Body of pancreas (tissue), 4 donors: ENCODE results near the gene SIDT1. TPM values are rescaled to one million over a fixed set of nuclear protein-coding genes. Genes with fewer than 3 reads are reported as not detected.
A peak's percentile ranks its signal among the peaks of the same experiment; 100 is the strongest.

Source experiments
- ATAC-seq: fragments of 150-250 bp; one replicate; pipeline ENCODE4 v1.9.1; 2016
- DNase-seq, 4 donors: peaks; one replicate each; pipeline ENCODE4 v3.0.0-alpha.2; 2019
- H3K27ac ChIP-seq, 4 donors: fragments of 200-600 bp; sonication (generic); 1 replicate in 3 of 4; 2 replicates in 1 of 4; pipeline versions ENCODE4 v1.5.1 to v1.6.1; 2016 to 2019; ENCODE audit warnings: mild to moderate bottlenecking in 1 of 4, mixed read lengths in 1 of 4, moderate library complexity in 1 of 4
- H3K27me3 ChIP-seq, 2 donors: fragments of 200-600 bp; sonication (generic); one replicate each; pipeline ENCODE4 v1.6.0; 2016; ENCODE audit warnings: mild to moderate bottlenecking in 1 of 2
- H3K36me3 ChIP-seq, 2 donors: fragments of 200-600 bp; sonication (generic); replicated peaks in 1 of 2; 2 replicates each; pipeline ENCODE4 v1.5.1; 2016; ENCODE audit warnings: low read depth in 2 of 2; ENCODE audit not compliant: insufficient read depth in 1 of 2
- H3K4me1 ChIP-seq: fragments of 200-600 bp; sonication (generic); one replicate; pipeline ENCODE4 v1.6.0; 2016
- H3K4me3 ChIP-seq, 2 donors: fragments of 200-600 bp; sonication (generic); 1 replicate in 1 of 2; 2 replicates in 1 of 2; pipeline ENCODE4 v1.5.1; 2016 to 2019
- H3K9me3 ChIP-seq, 3 donors: fragments of 200-600 bp; sonication (generic); 1 replicate in 2 of 3; 2 replicates in 1 of 3; pipeline ENCODE4 v1.5.1; 2016
- CTCF ChIP-seq, 7 experiments: fragments of 450-650 bp in 4 of 7; fragments of 200-600 bp in 3 of 7; sonication (generic) in 3 of 7; IDR thresholded peaks; one replicate each; pipeline ENCODE4 v1.5.1; 2016 to 2019; ENCODE audit warnings: antibody characterized with exemption in 7 of 7
- POLR2A ChIP-seq, 3 donors: fragments of 450-650 bp; IDR thresholded peaks; one replicate each; pipeline ENCODE4 v1.6.1; 2016; ENCODE audit warnings: antibody characterized with exemption in 3 of 3, mild to moderate bottlenecking in 2 of 3
- WGBS, 2 donors: methylation state at CpG; one replicate each; pipeline ENCODE4 v1.1.5; 2017; 5-methylcytosine and 5-hydroxymethylcytosine counted together
- intact Hi-C: fragments of 100-400 bp; cut with DNase I; formaldehyde crosslinking; loops from one replicate; pipeline ENCODE4 v1.15.1; 2023
- total RNA-seq, 2 donors: library from RNA; depleted of rRNA; stranded (reverse); fragments of >200 nt; gene quantifications; one replicate each; pipeline ENCODE4 v1.1.0, GENCODE V29; 2016

Gene SIDT1
- total RNA-seq, 2 donors from 2014 or later: 1.6 to 8.8 TPM

GRCh38 chr3:113654851-113655250 is 122.5 kb downstream of the SIDT1 start:
- H3K36me3 ChIP-seq: no peaks in the 10 kb centered on the region
- TF ChIP-seq CTCF (IDR thresholded peaks at IDR 0.05) (no peak), POLR2A (IDR thresholded peaks at IDR 0.05) (no peak)
- 46 to 55% methylated on average over 3 of the region's 3 CpGs for WGBS, 2 donors
- intact Hi-C loops: no loop called here
- H3K4me3 ChIP-seq: no peak overlapping the region
- no peaks in the 10 kb centered on the region for H3K9me3 ChIP-seq
- H3K4me1 ChIP-seq: no peaks in the 10 kb centered on the region
- no peak for DNase-seq
- H3K27me3 ChIP-seq: no peaks in the 10 kb centered on the region
- no peak for ATAC-seq
- no peak overlapping the region for H3K27ac ChIP-seq

- Histone ChIP-seq H3K4me3 (no peak overlapping the region), H3K9me3 (no peaks in the 10 kb centered on the region), H3K36me3 (peaks cover 0 to 2% of the 10 kb centered on the region in 2 donors), H3K27me3 (no peaks in the 10 kb centered on the region), H3K4me1 (peaks cover 25% of the 10 kb centered on the region), H3K27ac (no peak overlapping the region)
- DNase-seq: no peak
- ATAC-seq: no peak
- WGBS, 2 donors: 93 to 96% methylated on average over 3 of the region's 3 CpGs
- no peak for TF ChIP-seq CTCF (IDR thresholded peaks at IDR 0.05)
- no peak for TF ChIP-seq POLR2A (IDR thresholded peaks at IDR 0.05)
- intact Hi-C loops: no loop called here
These were observed 125.8 kb downstream of the SIDT1 start for GRCh38 chr3:113658107-113658506.

GRCh38 chr3:113659101-113659541 is 126.8 kb downstream of the SIDT1 start:
- Histone ChIP-seq H3K4me3 (no peak overlapping the region), H3K27ac (no peak overlapping the region), H3K36me3 (peaks cover 0 to 2% of the 10 kb centered on the region in 2 donors), H3K9me3 (no peaks in the 10 kb centered on the region), H3K4me1 (peaks cover 36% of the 10 kb centered on the region), H3K27me3 (no peaks in the 10 kb centered on the region)
- 100% methylated on average over 1 of the region's 1 CpG for WGBS, 2 donors
- DNase-seq (no peak), ATAC-seq (no peak)
- intact Hi-C loops: no loop called here
- TF ChIP-seq POLR2A (IDR thresholded peaks at IDR 0.05): no peak
- no peak for TF ChIP-seq CTCF (IDR thresholded peaks at IDR 0.05)

- DNase-seq (no peak), ATAC-seq (no peak)
- H3K27me3 ChIP-seq: no peaks in the 10 kb centered on the region
- intact Hi-C loops: no loop called here
- peaks cover 44% of the 10 kb centered on the region for H3K4me1 ChIP-seq
- no peak overlapping the region for H3K4me3 ChIP-seq
- peaks cover 0 to 2% of the 10 kb centered on the region in 2 donors for H3K36me3 ChIP-seq
- H3K9me3 ChIP-seq: no peaks in the 10 kb centered on the region
- H3K27ac ChIP-seq: peak overlapping the region in 1 of 4 donors; percentile 61
- WGBS, 2 donors: 82 to 88% methylated on average over 1 of the region's 1 CpG
- TF ChIP-seq POLR2A (IDR thresholded peaks at IDR 0.05) (no peak), CTCF (IDR thresholded peaks at IDR 0.05) (no peak)
These were observed 127.6 kb downstream of the SIDT1 start for GRCh38 chr3:113659996-113660395.

- H3K9me3 ChIP-seq: no peaks in the 10 kb centered on the region
- DNase-seq: no peak
- H3K4me1 ChIP-seq: peaks cover 49% of the 10 kb centered on the region
- TF ChIP-seq POLR2A (IDR thresholded peaks at IDR 0.05) (no peak), CTCF (IDR thresholded peaks at IDR 0.05) (no peak)
- intact Hi-C loops: no loop called here
- no peak for ATAC-seq
- peak overlapping the region; percentile 6 to 61 (median 43) for H3K27ac ChIP-seq
- H3K27me3 ChIP-seq: no peaks in the 10 kb centered on the region
- no peak overlapping the region for H3K4me3 ChIP-seq
- 94 to 100% methylated on average over 2 of the region's 2 CpGs for WGBS, 2 donors
- peaks cover 0 to 2% of the 10 kb centered on the region in 2 donors for H3K36me3 ChIP-seq
These were observed 128.1 kb downstream of the SIDT1 start for GRCh38 chr3:113660458-113660857.
